ENCODE measurements around the gene FAM90A1.
A peak's percentile ranks its signal among the peaks of the same experiment; 100 is the strongest.
"Not testable (repeated sequence)": the region's sequence is repeated elsewhere in the genome, so short reads cannot be mapped to it uniquely, and the experiment has no call there.

FAM90A1 gene

GRCh38 chr12:8221844-8222243 is 5.6 kb downstream of the FAM90A1 start:
- H3K27ac Mint-ChIP-seq, result not testable (repeated sequence)

GRCh38 chr12:8221375-8221774 is 6.0 kb downstream of the FAM90A1 start:
- H3K4me3 Mint-ChIP-seq, H3K4me1 Mint-ChIP-seq, H3K27ac Mint-ChIP-seq, ATAC-seq, H3K9me3 Mint-ChIP-seq, H3K27me3 Mint-ChIP-seq, H3K36me3 Mint-ChIP-seq: not testable (repeated sequence)

More at GRCh38 chr12:8221844-8222243, 5.6 kb downstream of the FAM90A1 start:
- H3K27me3 Mint-ChIP-seq, H3K36me3 Mint-ChIP-seq, H3K9me3 Mint-ChIP-seq, ATAC-seq, H3K4me1 Mint-ChIP-seq, H3K4me3 Mint-ChIP-seq: not testable (repeated sequence)

DNA sequence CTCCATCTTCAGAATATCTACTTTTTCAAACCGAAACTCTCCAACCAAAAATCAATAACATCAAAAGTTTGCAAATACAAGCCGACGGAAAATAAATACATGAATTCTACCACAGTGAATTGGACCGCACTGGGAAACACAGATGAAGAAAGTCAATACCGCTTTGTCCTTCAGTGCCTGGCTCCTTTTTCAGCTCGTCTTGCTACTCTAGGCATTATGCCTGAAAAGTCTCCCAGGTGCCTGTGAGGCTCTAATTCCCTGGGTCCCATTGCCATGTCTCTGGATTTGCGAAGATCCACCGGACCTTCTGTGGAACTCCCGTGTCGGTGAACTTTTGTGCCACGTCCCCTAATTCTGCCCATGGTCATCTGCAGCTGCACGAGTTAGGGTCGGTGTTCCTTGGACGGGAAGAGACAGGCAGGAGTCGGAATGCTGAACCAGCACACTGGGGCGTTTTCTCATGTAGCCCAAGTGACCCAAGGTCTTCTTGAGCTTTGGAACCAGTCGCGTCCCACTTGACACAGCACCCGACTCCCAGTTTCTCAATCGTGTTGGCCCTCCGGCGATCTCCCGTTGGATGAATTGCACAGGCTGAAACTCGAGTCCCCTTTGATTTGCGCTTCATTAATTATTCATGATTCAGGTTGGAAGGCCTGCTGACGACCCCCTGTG is 8.6 kb downstream of the FAM90A1 start:
- not testable (repeated sequence) for H3K36me3 Mint-ChIP-seq, H3K27me3 Mint-ChIP-seq, H3K4me3 Mint-ChIP-seq, H3K4me1 Mint-ChIP-seq, ATAC-seq, H3K27ac Mint-ChIP-seq, H3K9me3 Mint-ChIP-seq

DNA sequence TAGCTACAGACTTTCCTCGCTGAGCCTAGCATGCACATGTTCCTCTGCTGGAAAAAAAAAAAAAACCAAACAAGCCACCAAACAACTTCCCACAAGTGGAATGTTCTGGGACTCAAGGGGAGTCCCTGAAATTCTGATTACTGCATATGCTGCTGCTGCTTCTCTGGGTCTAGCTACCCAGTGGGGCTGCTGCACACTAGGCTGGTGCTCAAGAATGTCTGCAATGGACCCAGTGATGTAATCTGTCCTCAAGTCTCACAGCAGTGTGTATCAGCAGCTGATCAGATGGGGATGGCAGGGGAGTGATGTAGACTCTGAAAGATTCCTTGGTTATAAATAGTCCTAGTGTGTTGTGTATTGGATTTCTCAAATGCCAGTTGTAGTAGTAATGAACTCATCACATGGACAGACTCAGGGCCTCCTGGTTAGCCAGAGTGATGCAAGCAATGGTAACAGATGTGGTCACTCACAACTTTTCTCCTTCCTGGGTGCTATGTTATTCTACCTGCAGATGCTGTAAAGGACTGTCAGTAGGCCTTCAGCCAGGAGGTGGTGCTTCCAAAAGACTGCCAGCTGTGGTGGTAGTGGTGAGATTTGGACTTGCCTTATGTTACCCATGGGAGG is 29.6 kb downstream of the FAM90A1 start:
- H3K9me3 Mint-ChIP-seq, result not testable (repeated sequence)

GRCh38 chr12:8188088-8188487 is 39.3 kb downstream of the FAM90A1 start:
- H3K9me3 Mint-ChIP-seq, H3K4me3 Mint-ChIP-seq, H3K4me1 Mint-ChIP-seq, H3K27ac Mint-ChIP-seq, H3K27me3 Mint-ChIP-seq, ATAC-seq, H3K36me3 Mint-ChIP-seq: not testable (repeated sequence)

More for the DNA sequence above, 29.6 kb downstream of the FAM90A1 start:
- H3K4me1 Mint-ChIP-seq, H3K27me3 Mint-ChIP-seq, ATAC-seq, H3K27ac Mint-ChIP-seq, H3K4me3 Mint-ChIP-seq: not testable (repeated sequence)
- H3K36me3 Mint-ChIP-seq, result peaks cover 11% of the 10 kb centered on the region

DNA sequence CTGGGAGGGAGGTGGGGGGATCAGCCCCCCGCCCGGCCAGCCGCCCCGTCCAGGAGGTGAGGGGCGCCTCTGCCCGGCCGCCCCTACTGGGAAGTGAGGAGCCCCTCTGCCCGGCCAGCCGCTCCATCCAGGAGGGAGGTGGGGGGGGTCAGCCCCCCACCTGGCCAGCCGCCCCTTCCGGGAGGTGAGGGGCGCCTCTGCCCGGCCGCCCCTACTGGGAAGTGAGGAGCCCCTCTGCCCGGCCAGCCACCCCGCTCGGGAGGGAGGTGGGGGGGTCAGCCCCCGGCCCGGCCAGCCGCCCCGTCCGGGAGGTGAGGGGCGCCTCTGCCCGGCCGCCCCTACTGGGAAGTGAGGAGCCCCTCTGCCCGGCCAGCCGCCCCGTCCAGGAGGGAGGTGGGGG is 43.2 kb downstream of the FAM90A1 start:
- not testable (repeated sequence) for H3K27me3 Mint-ChIP-seq, H3K27ac Mint-ChIP-seq, H3K36me3 Mint-ChIP-seq, H3K9me3 Mint-ChIP-seq, H3K4me3 Mint-ChIP-seq, ATAC-seq
- H3K4me1 Mint-ChIP-seq, result peaks cover 12% of the 10 kb centered on the region

DNA sequence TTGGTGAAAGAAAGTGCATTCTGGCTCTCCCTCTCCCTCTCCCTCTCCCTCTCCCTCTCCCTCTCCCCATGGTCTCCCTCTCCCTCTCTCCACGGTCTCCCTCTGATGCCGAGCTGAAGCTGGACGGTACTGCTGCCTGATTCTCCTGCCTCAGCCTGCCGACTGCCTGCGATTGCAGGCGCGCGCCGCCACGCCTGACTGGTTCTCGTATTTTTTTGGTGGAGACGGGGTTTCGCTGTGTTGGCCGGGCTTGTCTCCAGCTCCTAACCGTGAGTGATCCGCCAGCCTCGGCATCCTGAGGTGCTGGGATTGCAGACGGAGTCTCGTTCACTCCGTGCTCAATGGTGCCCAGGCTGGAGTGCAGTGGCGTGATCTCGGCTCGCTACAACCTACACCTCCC is 44.1 kb downstream of the FAM90A1 start:
- not testable (repeated sequence) for H3K9me3 Mint-ChIP-seq, H3K36me3 Mint-ChIP-seq, ATAC-seq, H3K27me3 Mint-ChIP-seq, H3K4me3 Mint-ChIP-seq, H3K27ac Mint-ChIP-seq
- peaks cover 12% of the 10 kb centered on the region for H3K4me1 Mint-ChIP-seq

- H3K27me3 Mint-ChIP-seq, H3K36me3 Mint-ChIP-seq, H3K4me3 Mint-ChIP-seq, ATAC-seq, H3K27ac Mint-ChIP-seq, H3K9me3 Mint-ChIP-seq: not testable (repeated sequence)
- peaks cover 12% of the 10 kb centered on the region for H3K4me1 Mint-ChIP-seq
Measured at GRCh38 chr12:8182923-8183322, 44.5 kb downstream of the FAM90A1 start.

DNA sequence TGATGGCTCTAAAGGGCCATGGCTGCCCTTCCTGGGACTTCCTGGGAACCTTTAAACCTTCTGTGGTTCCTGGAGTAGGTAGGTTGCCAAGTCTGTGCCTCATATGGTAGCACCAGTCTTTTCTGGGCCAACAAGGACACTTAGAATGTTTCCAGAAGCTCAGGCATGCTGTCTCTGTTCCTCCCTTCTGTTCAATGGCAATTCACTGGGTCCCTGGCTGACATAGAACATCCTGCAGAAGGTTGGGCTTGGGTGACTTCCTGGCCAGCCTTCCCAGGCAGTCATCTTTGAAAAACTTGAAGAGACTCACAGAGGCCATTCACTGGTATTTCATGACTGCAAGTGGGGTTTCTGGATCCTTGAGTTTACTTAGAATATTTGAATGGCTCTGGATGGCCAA is 46.1 kb downstream of the FAM90A1 start:
- H3K27me3 Mint-ChIP-seq, ATAC-seq, H3K36me3 Mint-ChIP-seq, H3K9me3 Mint-ChIP-seq: not testable (repeated sequence)
- peak overlapping the region; percentile 86 for H3K4me3 Mint-ChIP-seq
- H3K27ac Mint-ChIP-seq, result peak overlapping the region; percentile 83
- H3K4me1 Mint-ChIP-seq, result peaks cover 12% of the 10 kb centered on the region

GRCh38 chr12:8179989-8180585 is 47.3 kb downstream of the FAM90A1 start:
- H3K9me3 Mint-ChIP-seq, H3K36me3 Mint-ChIP-seq, ATAC-seq, H3K27me3 Mint-ChIP-seq: not testable (repeated sequence)
- peak overlapping the region; percentile 83 for H3K27ac Mint-ChIP-seq
- H3K4me3 Mint-ChIP-seq, result peak overlapping the region; percentile 86
- peaks cover 12% of the 10 kb centered on the region for H3K4me1 Mint-ChIP-seq

DNA sequence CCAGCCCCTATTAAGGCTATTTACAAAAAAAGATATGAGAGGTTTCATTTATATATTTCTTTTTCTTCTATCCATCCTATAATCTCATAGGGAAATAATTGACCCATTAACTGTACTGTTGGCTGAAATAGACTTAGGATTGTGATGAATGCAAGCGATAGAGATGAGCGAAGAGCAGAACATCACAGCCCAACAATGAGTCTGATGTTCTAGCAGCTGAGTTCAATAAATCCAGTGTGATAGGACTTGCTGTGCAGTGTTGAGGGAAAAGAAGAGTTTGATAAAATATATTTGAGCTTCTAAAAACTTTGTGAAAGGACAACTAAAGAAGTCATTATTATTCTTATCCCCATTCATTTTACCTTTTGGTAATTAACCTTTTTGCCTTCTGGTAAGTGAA is 54.5 kb downstream of the FAM90A1 start:
- H3K4me3 Mint-ChIP-seq, H3K9me3 Mint-ChIP-seq, H3K27ac Mint-ChIP-seq, H3K4me1 Mint-ChIP-seq, H3K36me3 Mint-ChIP-seq, ATAC-seq, H3K27me3 Mint-ChIP-seq: not testable (repeated sequence)

Measured in stimulated activated memory B cell treated with anti-CD40 and anti-IgM and Interleukin-4, amounts not matched to agents 10 μg/mL and 1 μg/mL and 100 μg/mL, for 72 hours (primary cell).